ENCODE results near the gene CD3E.

DNA sequence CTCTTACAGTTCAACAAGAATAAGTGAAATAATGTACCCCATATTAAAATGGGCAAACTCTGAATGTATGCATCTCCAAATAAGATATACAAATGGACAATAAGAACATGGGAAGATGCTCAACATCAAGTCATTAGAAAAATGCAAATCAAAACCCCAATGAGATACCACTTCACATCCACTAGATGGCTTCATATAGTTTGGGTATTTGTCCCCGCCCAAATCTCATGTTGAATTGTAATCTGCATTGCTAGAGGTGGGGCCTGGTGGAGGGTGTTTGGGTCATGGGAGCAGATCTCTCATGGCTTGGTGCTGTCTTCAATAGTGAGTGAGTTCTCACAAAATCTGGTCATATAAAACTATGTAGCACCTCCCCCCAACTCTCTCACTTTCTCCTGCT, 46.1 kb upstream of the CD3E start:
- TF ChIP-seq POLR2A (IDR thresholded peaks at IDR 0.05) = no peak
- TF ChIP-seq CTCF (IDR thresholded peaks at IDR 0.05) = no peak

Measured in heart left ventricle (tissue), 13 donors.